ENCODE measurements around the gene SERTAD3.
"Not testable (repeated sequence)": the region's sequence is repeated elsewhere in the genome, so short reads cannot be mapped to it uniquely, and the experiment has no call there.

The SERTAD3 gene

GRCh38 chr19:40424637-40425449, 19.3 kb downstream of the SERTAD3 start:
- DNase-seq, result no peak

GRCh38 chr19:40423938-40424337, 20.2 kb downstream of the SERTAD3 start:
- DNase-seq, result no peak

- no peak for DNase-seq
Measured at GRCh38 chr19:40422748-40423566, 21.2 kb downstream of the SERTAD3 start.

GRCh38 chr19:40421993-40422747, 22.0 kb downstream of the SERTAD3 start:
- DNase-seq, result no peak

GRCh38 chr19:40420766-40421765, 23.1 kb downstream of the SERTAD3 start:
- peak; percentile 94 for DNase-seq

GRCh38 chr19:40420451-40420765, 23.7 kb downstream of the SERTAD3 start:
- DNase-seq, result no peak

GRCh38 chr19:40419780-40420179, 24.4 kb downstream of the SERTAD3 start:
- DNase-seq, result no peak

- no peak for DNase-seq
Measured at GRCh38 chr19:40419066-40419612, 25.0 kb downstream of the SERTAD3 start.

- DNase-seq, result no peak
Measured at GRCh38 chr19:40418040-40418439, 26.1 kb downstream of the SERTAD3 start.

- DNase-seq, result no peak
Measured at GRCh38 chr19:40417643-40417981, 26.5 kb downstream of the SERTAD3 start.

- no peak for DNase-seq
Measured at GRCh38 chr19:40416918-40417642, 27.1 kb downstream of the SERTAD3 start.

- DNase-seq, result no peak
Measured at GRCh38 chr19:40415768-40416167, 28.4 kb downstream of the SERTAD3 start.

GRCh38 chr19:40414542-40415535, 29.3 kb downstream of the SERTAD3 start:
- no peak for DNase-seq

- DNase-seq, result peak; percentile 47
Measured at GRCh38 chr19:40413291-40413845, 30.8 kb downstream of the SERTAD3 start, which contains the start of gene PRX. Gene PRX, minus strand, starts transcription at chr19:40413378. Its CDS starts 5,446 bp downstream, at chr19:40407932.

- no peak for DNase-seq
Measured at GRCh38 chr19:40412866-40413265, 31.3 kb downstream of the SERTAD3 start.

GRCh38 chr19:40411958-40412499, 32.1 kb downstream of the SERTAD3 start:
- no peak for DNase-seq

GRCh38 chr19:40411125-40411842, 32.9 kb downstream of the SERTAD3 start:
- DNase-seq, result no peak

GRCh38 chr19:40410030-40410389, 34.1 kb downstream of the SERTAD3 start:
- DNase-seq, result no peak

GRCh38 chr19:40408598-40408925, 35.6 kb downstream of the SERTAD3 start:
- DNase-seq, result not testable (repeated sequence)
